Progenitor cell of endocrine pancreas (in vitro differentiated cells): ENCODE measurements around the gene ANKRD18A. TPM values are rescaled to one million over a fixed set of nuclear protein-coding genes. Genes with fewer than 3 reads are reported as not detected.

Source experiments
- DNase-seq: peaks from one replicate; pipeline ENCODE4 v3.0.0; 2021; ENCODE audit warnings: low spot score; ENCODE audit not compliant: unreplicated experiment
- H3K27ac Mint-ChIP-seq: 2 replicates; pipeline ENCODE4 v1.8.0; 2021; ENCODE audit warnings: mild to moderate bottlenecking, moderate library complexity, mixed read lengths
- H3K27me3 Mint-ChIP-seq: 2 replicates; pipeline ENCODE4 v1.8.0; 2021; ENCODE audit warnings: mixed read lengths
- H3K36me3 Mint-ChIP-seq: 2 replicates; pipeline ENCODE4 v1.8.0; 2022; ENCODE audit warnings: mixed read lengths; ENCODE audit not compliant: insufficient read depth
- H3K4me1 Mint-ChIP-seq: 2 replicates; pipeline ENCODE4 v1.8.0; 2021; ENCODE audit warnings: low read depth, mixed read lengths
- H3K4me3 Mint-ChIP-seq: 2 replicates; pipeline ENCODE4 v1.8.0; 2021; ENCODE audit warnings: low read depth, mild to moderate bottlenecking, moderate library complexity, mixed read lengths
- H3K9me3 Mint-ChIP-seq: 2 replicates; pipeline ENCODE4 v1.8.0; 2021; ENCODE audit warnings: low read depth, mixed read lengths
- total RNA-seq: library from RNA; stranded (reverse); gene quantifications from 2 replicates; pipeline ENCODE4 v1.2.1, GENCODE V29; 2021
- TF ChIP-seq, protein P1 (sequence below): fragments of 200-600 bp; sonication (generic); IDR thresholded peaks from one replicate; pipeline ENCODE4 v1.5.0; 2021; ENCODE audit warnings: antibody characterized with exemption, mild to moderate bottlenecking; ENCODE audit not compliant: unreplicated experiment

Gene ANKRD18A
- total RNA-seq, 1 donor from 2014 or later, result 2.2 TPM

DNA sequence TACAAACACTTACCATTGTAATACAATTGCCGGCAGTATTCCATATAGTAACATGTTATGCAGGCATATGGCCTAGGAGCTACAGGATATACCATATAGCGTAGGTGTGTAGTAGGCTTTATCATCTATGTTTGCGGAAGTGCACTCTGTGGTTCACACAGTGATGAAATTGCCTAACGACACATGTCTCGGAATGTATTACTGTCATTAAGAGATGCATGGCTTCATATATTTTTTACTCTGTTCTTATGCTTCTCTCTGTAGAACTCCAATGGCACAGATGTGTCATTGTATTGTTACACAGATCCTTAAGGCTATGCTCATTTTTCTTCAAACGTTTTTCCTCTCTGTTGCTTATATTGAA, 19.2 kb upstream of the ANKRD18A start:
- TF ChIP-seq, protein P1, sequence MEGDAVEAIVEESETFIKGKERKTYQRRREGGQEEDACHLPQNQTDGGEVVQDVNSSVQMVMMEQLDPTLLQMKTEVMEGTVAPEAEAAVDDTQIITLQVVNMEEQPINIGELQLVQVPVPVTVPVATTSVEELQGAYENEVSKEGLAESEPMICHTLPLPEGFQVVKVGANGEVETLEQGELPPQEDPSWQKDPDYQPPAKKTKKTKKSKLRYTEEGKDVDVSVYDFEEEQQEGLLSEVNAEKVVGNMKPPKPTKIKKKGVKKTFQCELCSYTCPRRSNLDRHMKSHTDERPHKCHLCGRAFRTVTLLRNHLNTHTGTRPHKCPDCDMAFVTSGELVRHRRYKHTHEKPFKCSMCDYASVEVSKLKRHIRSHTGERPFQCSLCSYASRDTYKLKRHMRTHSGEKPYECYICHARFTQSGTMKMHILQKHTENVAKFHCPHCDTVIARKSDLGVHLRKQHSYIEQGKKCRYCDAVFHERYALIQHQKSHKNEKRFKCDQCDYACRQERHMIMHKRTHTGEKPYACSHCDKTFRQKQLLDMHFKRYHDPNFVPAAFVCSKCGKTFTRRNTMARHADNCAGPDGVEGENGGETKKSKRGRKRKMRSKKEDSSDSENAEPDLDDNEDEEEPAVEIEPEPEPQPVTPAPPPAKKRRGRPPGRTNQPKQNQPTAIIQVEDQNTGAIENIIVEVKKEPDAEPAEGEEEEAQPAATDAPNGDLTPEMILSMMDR, result no peak
- DNase-seq, result no peak
- Mint-ChIP-seq H3K27ac (no peak overlapping the region), H3K4me3 (no peak overlapping the region), H3K4me1 (no peaks in the 10 kb centered on the region), H3K9me3 (no peaks in the 10 kb centered on the region), H3K36me3 (no peaks in the 10 kb centered on the region), H3K27me3 (peaks cover 21% of the 10 kb centered on the region)

DNA sequence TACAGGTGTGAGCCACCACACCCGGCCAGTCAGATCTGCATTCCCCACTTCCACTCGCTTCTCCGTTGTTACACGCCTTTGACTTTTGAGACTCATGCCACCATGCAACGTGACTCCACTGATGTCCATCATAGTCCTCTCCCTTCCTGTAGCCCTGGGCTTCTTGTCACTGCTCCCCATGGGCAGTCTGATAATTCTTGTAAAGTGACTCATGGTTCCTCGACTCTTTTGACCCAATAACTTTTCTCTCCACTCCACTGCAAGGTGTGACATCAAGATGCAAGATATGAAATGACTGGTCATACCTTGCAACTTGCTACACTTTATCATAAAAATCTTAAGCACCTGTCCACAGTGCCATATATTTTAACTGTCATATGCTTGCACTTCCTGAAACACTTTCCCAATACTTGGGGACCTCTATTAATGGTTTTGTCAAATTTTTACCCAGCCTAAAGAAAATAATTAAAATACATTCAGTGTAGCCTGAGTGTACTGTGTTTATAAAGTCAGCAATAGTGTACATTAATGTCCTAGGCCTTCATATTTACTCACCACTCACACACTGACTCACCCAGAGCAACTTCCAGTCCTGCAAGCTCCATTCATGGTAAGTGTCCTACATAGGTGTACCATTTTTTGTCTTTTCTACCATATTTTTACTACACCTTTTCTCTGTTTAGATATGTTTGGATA, 18.6 kb upstream of the ANKRD18A start:
- H3K9me3 Mint-ChIP-seq, result no peaks in the 10 kb centered on the region
- no peak overlapping the region for H3K27ac Mint-ChIP-seq
- no peaks in the 10 kb centered on the region for H3K36me3 Mint-ChIP-seq
- TF ChIP-seq, protein P1, result no peak
- peaks cover 23% of the 10 kb centered on the region for H3K27me3 Mint-ChIP-seq
- H3K4me3 Mint-ChIP-seq, result no peak overlapping the region
- H3K4me1 Mint-ChIP-seq, result no peaks in the 10 kb centered on the region
- DNase-seq, result no peak

DNA sequence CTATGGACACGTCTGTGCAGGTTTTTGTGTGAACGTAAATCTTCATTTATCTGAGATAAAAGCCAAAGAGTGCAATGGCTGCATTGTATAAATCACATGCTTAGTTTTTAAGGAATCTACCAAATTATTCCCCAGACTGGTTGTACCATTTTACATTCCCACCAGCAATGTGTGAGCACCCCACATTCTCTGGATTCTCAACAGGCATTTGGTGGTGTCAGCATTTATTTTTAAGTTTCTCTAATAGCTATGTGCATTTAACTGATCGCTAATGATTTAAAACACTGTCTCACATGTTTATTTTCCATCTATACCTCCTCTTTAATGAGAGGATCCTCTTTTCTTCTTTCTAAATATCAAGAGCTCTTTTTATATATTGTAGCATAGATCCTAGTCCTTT, 13.9 kb upstream of the ANKRD18A start:
- H3K27ac Mint-ChIP-seq, result no peak overlapping the region
- no peaks in the 10 kb centered on the region for H3K4me1 Mint-ChIP-seq
- H3K27me3 Mint-ChIP-seq, result peaks cover 18% of the 10 kb centered on the region
- H3K9me3 Mint-ChIP-seq, result no peaks in the 10 kb centered on the region
- H3K36me3 Mint-ChIP-seq, result no peaks in the 10 kb centered on the region
- TF ChIP-seq, protein P1, result no peak
- no peak for DNase-seq
- no peak overlapping the region for H3K4me3 Mint-ChIP-seq

DNA sequence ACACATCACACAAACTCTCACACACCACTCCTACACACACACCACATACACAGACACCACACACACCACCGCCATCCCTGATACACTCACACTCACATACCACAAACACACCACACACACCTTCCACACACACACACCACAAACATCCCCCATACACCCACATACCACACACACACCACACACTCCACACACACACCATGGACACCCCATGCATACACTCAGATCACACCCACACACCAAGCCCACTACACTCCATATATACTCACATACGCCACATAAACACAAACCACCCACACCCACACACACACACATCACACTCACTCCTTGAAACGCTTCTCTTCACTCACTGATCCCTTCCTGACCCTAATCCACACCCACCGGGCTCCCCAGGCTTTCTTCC, 9.1 kb upstream of the ANKRD18A start:
- no peaks in the 10 kb centered on the region for H3K4me1 Mint-ChIP-seq
- no peak for DNase-seq
- peaks cover under 1% of the 10 kb centered on the region for H3K36me3 Mint-ChIP-seq
- H3K27ac Mint-ChIP-seq, result no peak overlapping the region
- TF ChIP-seq, protein P1, result no peak
- peaks cover 11% of the 10 kb centered on the region for H3K27me3 Mint-ChIP-seq
- no peaks in the 10 kb centered on the region for H3K9me3 Mint-ChIP-seq
- H3K4me3 Mint-ChIP-seq, result no peak overlapping the region

DNA sequence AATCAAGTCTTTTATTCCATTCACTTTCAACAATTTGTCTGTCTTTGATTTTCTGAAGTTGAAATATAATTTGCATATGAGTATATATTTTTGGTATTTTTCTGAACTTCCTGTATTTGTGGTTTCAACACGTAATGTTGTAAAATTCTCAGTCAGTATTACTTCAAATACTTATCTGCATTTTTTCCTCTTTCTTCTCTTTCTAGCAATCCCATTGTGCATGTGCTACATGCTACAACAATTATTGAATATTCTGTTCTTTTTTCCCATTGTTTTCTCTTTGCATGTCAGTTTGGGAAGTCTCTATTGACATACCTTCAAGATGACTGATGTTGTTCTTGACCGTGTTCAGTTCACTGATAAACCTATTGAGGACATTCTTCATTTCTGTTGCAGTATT, 5.6 kb upstream of the ANKRD18A start:
- Mint-ChIP-seq H3K36me3 (peaks cover 6% of the 10 kb centered on the region), H3K27ac (no peak overlapping the region), H3K9me3 (peaks cover 8% of the 10 kb centered on the region), H3K27me3 (peaks cover 20% of the 10 kb centered on the region), H3K4me3 (no peak overlapping the region), H3K4me1 (peaks cover 4% of the 10 kb centered on the region)
- TF ChIP-seq, protein P1, result no peak
- DNase-seq, result no peak
